HCT116 (cell line): ENCODE results near the gene TMEM131. TPM values are rescaled to one million over a fixed set of nuclear protein-coding genes. Genes with fewer than 3 reads are reported as not detected.

Experiments used
- ATAC-seq: fragments of 200-7000 bp; cut with Tn5 transposase; 2 replicates; pipeline ENCODE4 v1.9.1; 2020; ENCODE audit warnings: mild to moderate bottlenecking, moderate library complexity
- BruUV-seq: library from RNA; stranded (reverse); fragments of 400-500 nt; replicated peaks from 2 replicates; lab custom pipeline; 2021; lab: Mats Ljungman, UMichigan
- CTCF ChIA-PET: fragments of 300-600 bp; sonication (Branson Sonifier 250); formaldehyde crosslinking; loops from one replicate; lab custom pipeline; 2021; ENCODE audit warnings: antibody characterized with exemption; lab: Charles Lee
- POLR2A ChIA-PET: fragments of 300-600, 350-600 bp; sonication (Branson Sonifier 250); formaldehyde crosslinking; loops from one replicate; lab custom pipeline; 2021; ENCODE audit warnings: antibody characterized with exemption; lab: Charles Lee
- RAD21 ChIA-PET, 2 experiments: fragments of 300-600 bp; sonication (Branson Sonifier 250); formaldehyde crosslinking; loops; one replicate each; lab custom pipeline; 2023; ENCODE audit warnings: low total read pairs in 2 of 2; ENCODE audit not compliant: uncharacterized antibody in 2 of 2, unreplicated experiment in 2 of 2, low non-redundant PET in 1 of 2; lab: Charles Lee
- DNase-seq: peaks from one replicate; pipeline ENCODE4 v3.0.0-alpha.2; 2010; ENCODE audit warnings: low read depth, low spot score
- H2AFZ ChIP-seq: fragments of 200-600 bp; shearing (Covaris generic), sonication (generic); 2 replicates; pipeline ENCODE4 v1.6.1; 2017; ENCODE audit warnings: low read depth, mixed run types, mixed read lengths, antibody characterized with exemption, low read length; ENCODE audit not compliant: poor library complexity, severe bottlenecking
- H3K27ac ChIP-seq: 2 replicates; pipeline ENCODE4 v1.5.1; 2012; ENCODE audit warnings: low read depth, low read length
- H3K27me3 ChIP-seq: fragments of 200-600 bp; sonication (generic); 2 replicates; pipeline ENCODE4 v1.6.1; 2016; ENCODE audit warnings: mixed run types, low read length, mixed read lengths; ENCODE audit not compliant: insufficient read depth
- H3K36me3 ChIP-seq, 2 experiments: fragments of 200-500 bp in 1 of 2; fragments of 200-600 bp in 1 of 2; sonication (Bioruptor generic) in 1 of 2; sonication (generic) in 1 of 2; 2 replicates each; pipeline versions ENCODE4 v1.5.1 to v1.6.1; 2014 to 2016; ENCODE audit warnings: low read length in 2 of 2, inconsistent platforms in 1 of 2, mixed read lengths in 1 of 2, mixed run types in 1 of 2; ENCODE audit not compliant: insufficient read depth in 2 of 2, control insufficient read depth in 1 of 2
- H3K4me1 ChIP-seq, 2 experiments: fragments of 200-600 bp in 1 of 2; sonication (generic) in 1 of 2; 2 replicates each; pipeline versions ENCODE4 v1.5.1 to v1.6.1; 2012 to 2017; ENCODE audit warnings: low read length in 2 of 2, inconsistent platforms in 1 of 2, mild to moderate bottlenecking in 1 of 2, mixed read lengths in 1 of 2, mixed run types in 1 of 2, moderate library complexity in 1 of 2; ENCODE audit not compliant: insufficient read depth in 2 of 2, control insufficient read depth in 1 of 2
- H3K4me2 ChIP-seq: fragments of 200-600 bp; sonication (generic); 2 replicates; pipeline ENCODE4 v1.6.1; 2017; ENCODE audit warnings: mixed run types, low read length, mixed read lengths
- H3K4me3 ChIP-seq, 2 experiments: fragments of 200-600 bp in 1 of 2; sonication (generic) in 1 of 2; replicated peaks in 1 of 2; 2 replicates each; pipeline ENCODE4 v1.5.1; 2011 to 2016; ENCODE audit warnings: low read length in 2 of 2, control low read depth in 1 of 2, low read depth in 1 of 2, mild to moderate bottlenecking in 1 of 2, mixed read lengths in 1 of 2, mixed run types in 1 of 2
- H3K79me2 ChIP-seq: fragments of 200-600 bp; sonication (generic); 2 replicates; pipeline ENCODE4 v1.6.1; 2017; ENCODE audit warnings: mild to moderate bottlenecking, mixed run types, low read length, moderate library complexity, mixed read lengths; ENCODE audit not compliant: insufficient read depth
- H3K9ac ChIP-seq: fragments of 200-600 bp; sonication (generic); 2 replicates; pipeline ENCODE4 v1.6.1; 2016; ENCODE audit warnings: low read length, mixed read lengths
- H3K9me2 ChIP-seq: fragments of 200-600 bp; sonication (generic), shearing (Covaris generic); 2 replicates; pipeline ENCODE4 v1.6.1; 2017; ENCODE audit warnings: mixed run types, mild to moderate bottlenecking, moderate library complexity; ENCODE audit not compliant: insufficient read depth
- H3K9me3 ChIP-seq, 2 experiments: fragments of 200-500 bp in 1 of 2; fragments of 200-600 bp in 1 of 2; sonication (Bioruptor generic) in 1 of 2; sonication (generic) in 1 of 2; 2 replicates each; pipeline ENCODE4 v1.6.1; 2014 to 2017; ENCODE audit warnings: low read length in 2 of 2, mixed read lengths in 2 of 2, inconsistent platforms in 1 of 2, low read depth in 1 of 2, mild to moderate bottlenecking in 1 of 2, mixed run types in 1 of 2, moderate library complexity in 1 of 2; ENCODE audit not compliant: control insufficient read depth in 1 of 2, insufficient read depth in 1 of 2
- H4K20me1 ChIP-seq: fragments of 200-600 bp; sonication (generic), shearing (Covaris generic); 2 replicates; pipeline ENCODE4 v1.6.1; 2017; ENCODE audit warnings: mixed run types, mild to moderate bottlenecking, moderate library complexity; ENCODE audit not compliant: insufficient read depth
- ATF3 ChIP-seq: IDR thresholded peaks from 2 replicates; pipeline ENCODE4 v1.6.1; 2012
- CBX3 ChIP-seq: IDR thresholded peaks from 2 replicates; pipeline ENCODE4 v1.6.1; 2012; ENCODE audit warnings: low read depth
- CEBPB ChIP-seq: IDR thresholded peaks from 2 replicates; pipeline ENCODE4 v1.6.1; 2012; ENCODE audit warnings: low read depth
- CTCF ChIP-seq, 3 experiments: fragments of 200-600 bp in 1 of 3; sonication (generic) in 1 of 3; IDR thresholded peaks in 2 of 3; conservative IDR thresholded peaks in 1 of 3; 2 replicates each; pipeline ENCODE4 v1.5.1; 2012 to 2017; ENCODE audit warnings: low read depth in 2 of 3, low read length in 2 of 3, antibody characterized with exemption in 1 of 3, borderline replicate concordance in 1 of 3, control low read depth in 1 of 3, mild to moderate bottlenecking in 1 of 3, mixed read lengths in 1 of 3, mixed run types in 1 of 3, moderate library complexity in 1 of 3; ENCODE audit not compliant: insufficient read depth in 1 of 3
- EGR1 ChIP-seq: IDR thresholded peaks from 2 replicates; pipeline ENCODE4 v1.6.1; 2012; ENCODE audit warnings: low read depth
- ELF1 ChIP-seq: IDR thresholded peaks from 2 replicates; pipeline ENCODE4 v1.6.1; 2012; ENCODE audit warnings: low read depth, borderline replicate concordance
- EZH2 ChIP-seq: fragments of 200-600 bp; sonication (generic); IDR thresholded peaks from 2 replicates; pipeline ENCODE4 v1.6.1; 2017; ENCODE audit warnings: antibody characterized with exemption, mixed run types
- EZH2phosphoT487 ChIP-seq: fragments of 200-600 bp; IDR thresholded peaks from 2 replicates; pipeline ENCODE4 v1.6.1; 2018; ENCODE audit warnings: antibody characterized with exemption, borderline replicate concordance
- FOSL1 ChIP-seq: IDR thresholded peaks from 2 replicates; pipeline ENCODE4 v1.6.1; 2012; ENCODE audit warnings: low read depth
- POLR2A ChIP-seq: IDR thresholded peaks from 2 replicates; pipeline ENCODE4 v1.7.0; 2011; ENCODE audit warnings: borderline replicate concordance; ENCODE audit not compliant: insufficient read depth, insufficient read length; ENCODE audit errors: extremely low read depth
- RAD21 ChIP-seq: IDR thresholded peaks from 2 replicates; pipeline ENCODE4 v1.6.1; 2012; ENCODE audit warnings: low read depth, mild to moderate bottlenecking
- SIN3A ChIP-seq: IDR thresholded peaks from 2 replicates; pipeline ENCODE4 v1.6.1; 2012; ENCODE audit warnings: low read depth
- SRF ChIP-seq: IDR thresholded peaks from 2 replicates; pipeline ENCODE4 v1.6.1; 2012; ENCODE audit warnings: low read depth
- TCF7L2 ChIP-seq: IDR thresholded peaks from 2 replicates; pipeline ENCODE4 v1.7.0; 2011; ENCODE audit warnings: borderline replicate concordance, inconsistent platforms; ENCODE audit not compliant: insufficient read depth, insufficient read length; ENCODE audit errors: extremely low read depth
- YY1 ChIP-seq: IDR thresholded peaks from 2 replicates; pipeline ENCODE4 v1.6.1; 2011; ENCODE audit warnings: low read length, low read depth, moderate library complexity, mild to moderate bottlenecking; ENCODE audit not compliant: insufficient replicate concordance; ENCODE audit errors: extremely low read depth
- ZBTB33 ChIP-seq: IDR thresholded peaks from 2 replicates; pipeline ENCODE4 v1.6.1; 2011; ENCODE audit warnings: mild to moderate bottlenecking, low read length, moderate library complexity; ENCODE audit not compliant: insufficient replicate concordance; ENCODE audit errors: extremely low read depth
- ZFX ChIP-seq: fragments of 450-650 bp; IDR thresholded peaks from 2 replicates; pipeline ENCODE4 v1.6.1; 2017
- ZNF274 ChIP-seq: fragments of 200-500 bp; sonication (Bioruptor generic); IDR thresholded peaks from 2 replicates; pipeline ENCODE4 v1.6.1; 2014; ENCODE audit warnings: mild to moderate bottlenecking, low read depth, low read length, inconsistent platforms
- intact Hi-C: fragments of 100-400 bp; cut with micrococcal nuclease; formaldehyde crosslinking; loops from 2 replicates; pipeline ENCODE4 v1.10.0; 2022
- total RNA-seq: library from RNA; stranded (reverse); gene quantifications from one replicate; pipeline ENCODE4 v1.2.1, GENCODE V29; 2021; ENCODE audit not compliant: unreplicated experiment

TMEM131 gene
- total RNA-seq, 1 experiment from 2014 or later = 51.5 TPM

- RAD21 ChIA-PET = no interaction called here
- TF ChIP-seq FOSL1 (no peak), EZH2phosphoT487 (no peak)
- no peak for ATAC-seq
- H3K4me2 ChIP-seq = no peak overlapping the region
- 0 out of 2 replicates have a peak, but pooled peaks cover 5% of the 10 kb centered on the region for H4K20me1 ChIP-seq
- no peak overlapping the region for H3K27ac ChIP-seq
- H3K36me3 ChIP-seq = no peaks in the 10 kb centered on the region
- BruUV-seq = no TSS peak
- peaks cover 99% of the 10 kb centered on the region for H3K79me2 ChIP-seq
- no peak for DNase-seq
- no peak overlapping the region for H2AFZ ChIP-seq
- H3K4me1 ChIP-seq = peaks cover 8 to 17% of the 10 kb centered on the region in 2 experiments; a peak in 3 of 4 replicates
- H3K9me3 ChIP-seq = no peaks in the 10 kb centered on the region
- no peaks in the 10 kb centered on the region for H3K9me2 ChIP-seq
- no peaks in the 10 kb centered on the region for H3K27me3 ChIP-seq
- H3K4me3 ChIP-seq = no peak overlapping the region
- CTCF ChIA-PET = no interaction called here
- POLR2A ChIA-PET = no interaction called here
- H3K9ac ChIP-seq = no peak overlapping the region
- intact Hi-C loops = no loop called here
These were observed 30.6 kb downstream of the TMEM131 start for GRCh38 chr2:97965116-97965515.

- H3K9ac ChIP-seq = no peak overlapping the region
- CTCF ChIA-PET = no interaction called here
- TF ChIP-seq ZBTB33 (no peak), ELF1 (no peak), RAD21 (no peak), SRF (no peak), TCF7L2 (no peak), FOSL1 (no peak), ZNF274 (no peak), EZH2phosphoT487 (no peak), CEBPB (no peak), EZH2 (no peak), SIN3A (no peak), POLR2A (no peak), ATF3 (no peak), ZFX (no peak), EGR1 (no peak), CBX3 (no peak), YY1 (no peak), CTCF (IDR thresholded peaks at IDR 0.05 in 2 of 3, conservative IDR thresholded peaks at IDR 0.05 in 1 of 3; ENCODE audit: borderline replicate concordance in 1 of 3, insufficient read depth in 1 of 3, low read depth in 2 of 3, low read length in 2 of 3) (no peak)
These were observed 31.9 kb downstream of the TMEM131 start for GRCh38 chr2:97963880-97964279.

More at GRCh38 chr2:97963880-97964279, 31.9 kb downstream of the TMEM131 start:
- ChIA-PET RAD21 (no interaction called here), POLR2A (no interaction called here)
- H3K4me1 ChIP-seq = peaks cover 8 to 17% of the 10 kb centered on the region in 2 experiments; a peak in 3 of 4 replicates
- no peak overlapping the region for H3K4me2 ChIP-seq
- H3K36me3 ChIP-seq = no peaks in the 10 kb centered on the region
- 0 out of 2 replicates have a peak, but pooled peaks cover 5% of the 10 kb centered on the region for H4K20me1 ChIP-seq
- H3K79me2 ChIP-seq = peaks cover 99% of the 10 kb centered on the region
- DNase-seq (no peak), ATAC-seq (no peak)
- intact Hi-C loops = no loop called here
- no peaks in the 10 kb centered on the region for H3K27me3 ChIP-seq
- H3K4me3 ChIP-seq = no peak overlapping the region
- no peaks in the 10 kb centered on the region for H3K9me2 ChIP-seq
- H2AFZ ChIP-seq = no peak overlapping the region
- no peaks in the 10 kb centered on the region for H3K9me3 ChIP-seq
- BruUV-seq = no TSS peak
- no peak overlapping the region for H3K27ac ChIP-seq
